CD4-positive, alpha-beta T cell treated with Interleukin-6 at 100 ng/mL for 8 hours (primary cell): ENCODE results near the gene APBB1.
"Not testable (repeated sequence)": the region's sequence is repeated elsewhere in the genome, so short reads cannot be mapped to it uniquely, and the experiment has no call there.

ENCODE experiments used
- DNase-seq: peaks from one replicate; pipeline ENCODE4 v3.0.0-alpha.2; 2020; ENCODE audit warnings: mixed read lengths, low spot score

Gene APBB1

DNA sequence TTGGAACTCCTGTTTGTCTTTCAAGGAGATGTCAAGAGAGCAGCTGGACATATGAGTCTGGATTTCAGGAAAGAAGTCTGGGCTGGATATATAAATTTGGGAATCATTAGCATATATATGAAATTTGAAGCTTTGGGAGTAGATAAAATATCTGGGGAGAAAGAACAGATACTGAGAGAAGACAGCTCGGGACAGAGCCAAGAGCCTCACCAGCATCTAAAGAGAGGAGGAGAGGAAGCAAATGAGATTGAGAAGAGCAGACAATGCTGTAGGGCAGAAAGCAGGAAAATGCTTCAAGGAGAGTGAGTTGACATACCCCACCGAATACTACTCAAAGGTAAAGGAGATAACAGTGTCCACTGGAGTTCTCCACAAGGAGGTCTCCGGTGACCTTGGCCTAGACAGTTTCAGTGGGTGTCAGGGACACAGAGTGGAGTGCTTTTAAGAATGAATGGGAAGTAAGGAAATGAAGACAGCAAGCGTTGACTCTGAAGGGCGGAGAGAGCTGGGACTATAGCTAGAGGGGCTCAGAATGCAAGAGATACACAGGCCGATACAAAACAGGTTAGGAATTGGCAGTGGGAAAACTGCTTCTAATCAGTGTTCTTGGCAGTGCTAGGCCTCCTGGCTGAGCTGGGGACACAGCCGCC is 862 bp downstream of the APBB1 start:
- no peak for DNase-seq

DNA sequence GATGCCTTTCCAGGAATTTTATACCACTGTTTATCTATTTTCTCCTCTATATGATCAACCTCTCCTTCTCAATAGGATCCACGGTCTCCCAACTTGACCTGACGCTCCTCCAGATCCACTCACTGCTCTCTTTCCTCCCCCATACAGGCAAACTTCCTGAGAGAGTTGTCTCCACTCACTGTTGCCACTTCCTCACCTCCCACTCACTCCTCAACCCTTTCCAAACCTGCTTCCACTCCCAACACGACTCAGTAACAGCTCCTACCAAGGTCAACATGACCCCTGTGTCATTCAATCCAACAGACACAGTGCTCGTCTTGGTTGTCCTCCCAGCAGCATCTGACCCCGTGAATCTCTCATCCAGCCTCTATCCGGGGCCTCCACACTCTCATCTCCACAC is 3.1 kb downstream of the APBB1 start:
- no peak for DNase-seq

DNA sequence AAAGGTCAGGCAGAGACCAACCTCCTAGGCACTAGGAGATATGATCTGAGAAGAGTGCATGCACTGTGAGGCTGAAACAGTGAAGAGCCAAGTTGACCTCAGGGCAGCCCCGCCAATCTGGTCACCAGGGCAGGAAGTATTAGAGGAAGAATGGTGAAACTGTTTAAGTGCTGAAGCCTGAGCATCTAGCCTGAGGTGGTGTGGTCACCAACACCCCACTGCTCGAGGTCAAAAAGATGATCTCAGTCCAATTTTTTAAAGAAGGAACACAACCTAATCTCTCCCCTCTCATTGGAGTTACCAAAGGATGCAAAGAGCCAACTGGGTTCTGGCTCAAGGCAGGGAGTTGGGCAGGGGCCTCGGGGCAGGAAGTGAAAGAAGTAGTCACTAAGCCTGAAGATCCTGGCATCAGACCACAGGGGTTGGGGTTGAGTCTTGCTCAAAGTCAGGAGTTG is 4.0 kb downstream of the APBB1 start:
- DNase-seq, result no peak

DNA sequence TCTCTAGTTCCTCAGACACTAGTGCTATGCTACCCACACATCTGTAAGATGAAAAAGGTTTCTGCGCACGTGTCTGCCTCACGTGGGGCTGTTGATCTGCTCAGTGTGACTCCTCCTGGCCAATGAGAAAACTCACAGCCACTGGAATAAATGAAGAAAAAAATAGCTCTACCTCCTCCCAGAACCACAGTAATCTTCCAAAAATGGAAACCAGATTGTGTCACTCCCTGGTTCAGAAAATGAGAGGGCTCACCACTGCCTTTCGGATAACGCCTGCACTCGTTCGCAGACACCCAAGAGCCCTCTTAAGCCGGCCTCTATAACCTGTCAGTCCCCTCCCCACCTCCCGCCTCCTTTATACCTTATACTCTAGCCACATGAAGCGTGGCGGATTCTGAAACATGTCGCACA is 5.1 kb downstream of the APBB1 start:
- DNase-seq, result peak; percentile 75

DNA sequence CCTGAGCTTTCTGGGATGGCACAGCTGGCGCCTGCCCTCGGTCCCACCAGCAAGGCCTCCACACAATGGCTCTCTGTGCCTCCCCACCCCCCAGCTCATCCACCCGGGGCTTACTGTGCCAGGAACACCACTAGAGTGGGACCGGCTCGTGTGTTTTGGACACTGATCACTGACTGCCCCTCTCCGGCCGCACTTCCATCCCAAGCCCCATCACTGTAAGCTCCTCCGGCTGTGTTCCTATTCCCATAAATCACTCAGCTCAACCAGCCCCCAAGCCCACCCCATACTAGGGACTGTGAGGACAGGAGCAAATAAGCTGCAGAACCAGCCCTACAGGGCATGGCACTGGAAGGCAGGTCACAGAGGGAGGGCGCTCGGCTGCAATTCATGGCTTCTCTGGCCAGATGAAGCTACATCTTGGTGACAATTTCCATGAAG is 7.3 kb downstream of the APBB1 start:
- DNase-seq, result no peak

DNA sequence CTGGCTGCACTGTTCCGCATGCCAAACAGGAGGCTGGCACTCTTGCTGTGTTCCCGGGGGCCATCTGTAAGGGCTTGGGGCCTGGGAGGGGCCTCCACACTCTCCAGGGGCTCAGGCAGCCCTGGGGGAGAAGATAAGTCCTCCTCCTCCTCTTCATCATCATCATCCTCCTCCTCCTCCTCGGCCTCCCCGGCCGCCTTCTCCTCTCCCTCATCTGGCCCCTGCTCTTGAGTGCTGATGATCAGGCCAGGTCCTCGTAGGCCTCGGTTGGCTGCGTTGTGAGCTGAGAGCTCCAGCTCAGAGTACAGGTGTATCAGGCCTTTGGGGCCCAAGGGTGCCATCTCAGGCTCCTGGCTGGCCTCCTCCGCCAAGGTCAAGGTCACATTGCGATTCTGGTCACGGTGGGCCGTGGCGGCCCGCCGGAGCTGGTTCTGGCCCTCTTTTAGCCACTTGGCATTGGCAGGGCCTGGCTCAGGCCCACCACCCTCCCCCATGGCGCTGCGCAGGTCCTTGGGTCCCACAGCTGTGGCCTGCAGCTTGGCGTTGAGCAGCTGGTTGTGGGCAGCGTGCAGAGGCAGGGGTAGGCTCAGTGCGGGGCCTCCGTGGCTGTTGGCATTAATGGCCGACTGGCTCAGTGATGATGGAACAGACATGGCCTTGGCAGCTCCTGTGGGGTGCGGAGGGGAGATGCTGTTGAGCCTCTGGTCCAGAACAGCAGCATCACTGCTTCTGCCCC is 8.0 kb downstream of the APBB1 start:
- no peak for DNase-seq

DNA sequence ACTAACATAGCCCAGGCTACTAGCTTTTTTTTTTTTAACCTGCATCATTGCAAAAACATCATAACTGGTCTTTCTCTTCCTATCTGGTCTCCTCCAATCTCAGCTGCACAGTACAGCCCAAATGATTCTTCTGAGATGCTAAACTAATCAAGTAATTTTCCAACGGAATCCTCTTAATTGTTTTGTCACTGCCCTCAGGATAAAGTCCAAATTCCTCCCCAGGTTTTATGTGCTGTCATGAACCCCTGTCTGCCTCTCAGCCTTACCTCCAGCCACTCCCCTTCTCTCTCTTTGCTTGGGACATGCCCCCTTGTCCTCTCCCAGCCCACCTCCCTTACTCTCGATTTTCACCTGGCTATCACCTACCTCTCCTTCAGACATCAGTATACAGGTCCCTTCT is 12.5 kb downstream of the APBB1 start:
- DNase-seq, result no peak

DNA sequence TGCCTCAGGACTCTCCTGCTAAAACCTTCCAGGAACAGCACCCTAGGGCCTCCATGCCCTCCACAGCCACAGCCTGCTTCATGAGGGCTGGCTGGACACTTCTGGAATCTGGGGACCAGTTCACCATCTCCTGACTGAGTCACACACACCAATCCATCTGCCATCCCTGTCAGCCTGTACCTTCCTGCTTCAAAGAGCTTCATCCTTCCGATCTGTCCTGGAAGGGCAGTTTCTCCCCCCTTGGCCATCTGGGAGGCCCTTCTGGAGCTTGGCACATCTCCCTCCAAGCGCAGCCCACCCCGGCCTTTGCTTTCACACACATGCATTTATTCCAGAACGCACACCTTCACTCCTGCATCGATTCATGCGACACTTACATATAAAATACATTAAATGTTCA is 13.0 kb downstream of the APBB1 start:
- DNase-seq, result no peak

DNA sequence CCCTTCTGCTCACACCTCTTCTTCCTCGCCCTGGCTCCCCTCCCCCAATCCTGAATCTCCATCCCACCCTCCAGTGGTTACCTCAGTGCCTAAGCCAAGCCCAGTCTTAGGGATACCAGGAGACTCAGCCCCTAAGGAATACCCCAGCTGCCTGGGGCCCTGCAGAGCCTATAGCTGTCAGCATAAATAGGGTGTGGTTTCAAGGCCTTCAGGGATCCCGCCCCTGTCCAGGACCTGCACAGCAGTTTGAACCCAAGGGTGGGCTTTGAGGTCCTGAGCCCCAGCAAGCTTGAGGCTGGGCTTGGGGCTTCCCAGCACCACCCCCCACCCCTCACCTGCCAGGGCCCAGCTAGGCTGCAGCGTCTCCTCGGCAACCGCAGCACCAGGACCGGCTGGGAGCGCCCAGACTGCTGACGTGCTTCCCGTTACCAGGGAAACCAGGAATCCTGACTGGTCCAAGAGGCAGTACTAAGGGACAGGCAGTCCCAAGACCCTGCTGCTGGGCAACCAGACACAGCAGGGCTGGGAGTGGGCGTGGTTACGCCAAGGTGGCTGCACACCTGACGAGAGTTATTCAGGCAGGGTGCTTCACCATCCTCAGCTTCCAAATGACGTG is 13.7 kb downstream of the APBB1 start:
- no peak for DNase-seq

DNA sequence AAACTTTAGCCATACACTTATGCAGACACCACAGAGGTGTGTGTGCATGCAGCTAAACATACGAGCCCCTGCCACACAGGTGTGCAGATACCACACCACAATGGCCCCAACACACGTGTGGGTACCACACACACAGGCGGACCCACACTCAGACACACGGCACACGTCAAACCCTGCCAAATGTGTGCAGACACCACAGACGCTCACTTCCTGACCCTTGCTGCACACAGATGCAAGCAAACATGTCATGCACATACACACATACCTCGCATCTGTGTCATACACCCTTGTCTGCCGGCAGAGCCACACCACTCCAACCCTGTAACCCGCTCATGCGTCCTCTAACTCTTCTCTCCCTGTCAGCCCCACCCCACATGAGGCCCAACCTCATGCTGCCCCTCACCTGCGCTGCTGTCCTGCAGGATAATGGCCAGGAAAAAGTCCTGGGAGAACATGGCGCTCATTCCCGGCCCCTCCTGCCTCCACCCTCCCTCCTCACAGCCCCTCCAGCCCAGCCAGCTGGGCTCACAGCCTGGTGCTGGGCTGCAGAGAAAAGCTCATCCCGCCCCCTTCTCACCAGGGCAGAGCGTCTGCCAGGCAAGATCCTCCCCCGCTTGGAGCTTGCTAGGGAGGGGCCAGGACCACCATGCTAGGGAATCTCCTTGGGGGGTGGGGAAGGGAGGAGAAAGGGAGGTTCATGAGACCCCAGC is 14.4 kb downstream of the APBB1 start:
- DNase-seq, result peak; percentile 43

DNA sequence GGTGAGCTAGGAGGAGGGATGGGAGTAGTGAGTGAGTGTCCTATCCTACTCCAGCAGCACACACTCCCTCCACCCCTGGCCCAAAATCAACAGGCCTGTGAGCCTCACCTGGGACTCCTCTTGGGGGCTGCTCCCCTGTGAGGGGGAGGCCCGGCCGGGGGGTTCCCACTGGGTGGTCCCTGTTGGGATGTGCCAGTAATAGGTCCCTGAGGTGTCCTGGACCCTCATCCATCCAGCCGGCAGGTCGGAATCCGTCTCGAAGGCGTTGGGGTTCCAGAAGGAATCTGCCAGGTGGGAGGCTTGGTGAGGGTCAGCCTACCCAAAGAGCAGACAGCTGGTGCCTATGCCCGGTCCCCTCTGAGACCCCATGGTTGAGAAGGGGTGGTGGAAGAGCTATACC is 15.4 kb downstream of the APBB1 start:
- DNase-seq, result no peak

DNA sequence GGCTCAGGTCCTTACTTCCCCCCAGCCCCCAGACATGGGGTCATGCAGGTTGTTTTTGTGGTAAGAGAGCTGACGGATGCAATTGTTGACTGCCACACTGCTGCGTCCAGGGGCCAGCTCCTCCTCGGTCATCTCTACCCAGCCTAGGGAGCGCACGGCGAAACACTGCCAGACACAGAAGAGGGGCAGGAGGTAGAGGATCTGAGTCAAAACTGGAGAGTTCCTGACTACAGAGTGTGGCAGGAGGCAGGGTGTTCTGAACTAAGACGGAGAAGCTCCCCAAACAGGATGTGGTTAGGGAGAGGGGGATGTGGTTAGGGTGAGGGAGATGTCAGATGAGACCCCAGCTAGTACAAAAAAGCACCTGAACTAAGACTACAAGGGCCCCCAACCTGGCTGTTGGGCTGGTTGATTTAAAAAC is 16.3 kb downstream of the APBB1 start:
- peak; percentile 92 for DNase-seq

DNA sequence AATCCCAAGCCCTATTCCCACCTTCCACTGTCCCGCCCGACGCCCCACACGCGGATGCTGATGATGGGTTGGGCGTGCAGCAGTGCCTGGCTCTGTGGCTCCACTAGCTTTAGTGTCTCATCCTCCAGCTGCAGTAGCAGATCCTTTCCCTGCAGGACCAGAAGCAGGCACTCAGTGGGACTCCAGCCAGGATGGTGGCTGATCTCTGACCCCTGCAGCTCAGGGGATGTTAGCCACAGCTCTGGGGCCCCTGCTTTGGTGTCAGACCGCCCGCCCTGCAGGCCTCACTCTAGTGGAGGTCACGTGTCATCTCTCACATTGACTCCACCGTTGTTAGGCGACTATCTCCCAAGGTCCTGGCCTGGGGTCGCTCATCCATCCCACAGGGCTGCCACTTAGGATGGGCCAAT is 16.8 kb downstream of the APBB1 start:
- DNase-seq, result no peak

DNA sequence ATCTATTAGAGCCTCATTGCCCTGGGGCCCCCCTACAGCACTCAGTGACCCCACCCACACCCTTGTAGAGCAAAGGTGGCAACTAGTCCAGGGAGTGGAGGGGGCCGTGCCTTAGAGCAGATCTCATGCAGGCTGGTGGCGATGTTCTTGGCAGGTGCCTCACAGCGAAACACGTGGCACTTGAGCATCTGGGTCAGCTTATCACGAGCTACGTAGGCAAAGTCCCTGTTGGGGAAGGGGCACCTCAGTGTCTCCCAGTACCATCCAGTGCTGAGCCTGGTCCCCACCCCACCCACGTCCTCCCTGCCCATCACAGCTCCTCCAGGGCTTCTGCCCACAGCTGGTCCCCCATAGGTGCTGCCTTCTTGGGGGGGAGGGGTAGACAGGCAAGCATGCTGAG is 17.4 kb downstream of the APBB1 start:
- DNase-seq, result no peak

DNA sequence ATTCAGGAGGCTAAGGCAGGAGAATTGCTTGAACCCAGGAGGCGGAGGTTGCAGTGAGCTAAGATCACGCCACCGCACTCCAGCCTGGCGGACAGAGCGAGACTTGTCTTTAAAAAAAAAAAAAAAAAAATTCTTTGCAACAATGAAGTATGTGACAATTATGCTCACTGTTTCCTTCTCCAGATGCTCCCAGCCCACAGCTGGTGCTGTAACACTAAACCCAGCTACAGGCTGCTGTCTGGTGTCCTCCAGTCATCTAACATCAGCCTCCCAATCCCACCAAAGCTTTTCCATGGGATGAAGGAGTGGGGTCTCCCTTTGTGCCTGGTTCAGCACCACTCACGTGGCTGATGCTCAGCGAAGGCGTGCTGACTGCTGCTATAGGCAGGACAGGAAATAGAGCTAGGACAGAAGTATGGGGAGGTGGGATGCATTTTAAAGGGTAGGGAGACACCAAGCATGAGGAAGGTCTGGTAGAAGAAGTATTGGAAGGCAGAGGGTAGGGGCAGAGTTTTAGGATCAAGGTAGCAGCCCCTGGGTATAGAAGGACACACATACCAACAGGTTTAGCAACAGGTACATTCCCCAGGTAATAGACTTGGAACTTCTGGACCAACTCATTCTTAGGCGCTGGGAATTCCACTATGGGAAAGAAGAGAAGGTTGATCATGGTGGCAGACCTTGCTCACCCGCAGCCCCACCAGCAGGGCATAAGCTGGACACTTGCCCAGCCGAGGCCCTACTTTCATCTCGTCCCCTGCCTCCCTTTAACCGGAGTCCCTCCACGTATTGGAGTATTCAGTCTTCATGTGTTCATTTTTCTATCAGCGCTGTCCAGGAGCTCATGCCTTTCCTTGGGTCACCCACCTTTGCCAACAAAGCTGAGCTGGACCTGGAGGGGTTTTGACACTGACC is 18.2 kb downstream of the APBB1 start:
- no peak for DNase-seq

DNA sequence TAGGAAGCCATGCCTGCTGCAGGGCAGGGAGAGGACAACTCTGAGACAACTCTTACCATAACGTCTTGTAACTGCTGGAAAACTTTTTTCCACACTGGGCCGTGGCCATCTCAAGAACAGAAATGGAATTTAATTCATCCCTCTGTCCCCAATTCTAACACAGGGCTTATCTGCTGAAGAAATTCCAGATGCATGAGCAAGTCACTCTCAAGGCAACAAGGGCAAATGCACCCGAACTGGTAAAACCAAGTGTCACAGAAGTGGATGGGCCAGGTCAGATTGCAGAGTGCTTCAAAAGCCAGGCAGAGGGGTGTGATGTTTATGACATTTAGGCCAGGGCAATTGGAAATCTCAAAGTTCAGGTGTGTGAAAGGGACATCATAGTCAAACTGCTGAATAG is 21.3 kb downstream of the APBB1 start:
- DNase-seq, result no peak

DNA sequence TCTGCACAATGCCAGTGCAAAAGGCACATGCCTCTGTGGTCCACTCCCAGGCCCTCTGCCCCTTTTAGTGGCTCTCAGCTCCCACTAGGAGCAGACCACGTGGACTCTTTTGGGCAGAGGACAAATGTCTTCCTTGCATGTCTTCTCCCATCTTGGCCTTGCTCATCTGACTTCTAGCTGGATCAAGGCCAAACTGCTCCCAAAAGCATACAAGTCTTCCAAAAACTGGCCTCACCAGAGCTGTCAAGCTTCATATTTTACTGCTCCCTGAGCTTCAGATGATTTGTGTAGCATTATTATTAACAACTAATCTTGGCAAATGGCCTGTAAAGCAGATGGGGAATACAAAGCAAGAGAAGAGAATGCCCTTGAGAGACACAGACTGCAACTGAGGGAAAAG is 21.7 kb downstream of the APBB1 start:
- no peak for DNase-seq

DNA sequence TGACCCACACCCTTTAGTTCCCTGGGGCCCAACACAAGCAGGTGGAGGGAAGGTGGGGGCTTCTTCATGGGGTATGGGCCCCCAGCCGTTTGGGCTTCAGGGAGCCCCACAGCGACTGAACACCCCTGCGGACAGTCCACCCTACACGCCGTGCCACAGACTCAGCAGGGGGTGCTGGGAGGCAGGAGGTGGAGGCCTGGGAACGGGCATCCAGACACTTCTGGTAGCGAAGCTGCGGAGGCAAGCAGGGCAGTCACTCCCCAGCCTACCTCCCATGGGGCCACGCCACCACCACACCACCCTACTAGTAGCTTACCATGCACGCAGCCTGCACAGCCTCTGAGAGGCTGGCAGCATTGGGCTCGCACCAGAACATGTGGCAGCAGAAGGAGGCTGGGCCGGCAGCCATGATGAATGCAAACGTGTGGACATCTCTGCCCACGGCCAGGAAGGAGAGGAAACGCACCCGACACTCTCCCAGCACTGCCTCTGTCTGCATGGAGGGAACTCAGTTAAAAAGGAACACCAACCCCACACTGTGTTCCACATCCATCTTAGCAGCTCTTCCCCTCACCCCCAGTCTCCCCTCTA is 23.3 kb downstream of the APBB1 start:
- no peak for DNase-seq

DNA sequence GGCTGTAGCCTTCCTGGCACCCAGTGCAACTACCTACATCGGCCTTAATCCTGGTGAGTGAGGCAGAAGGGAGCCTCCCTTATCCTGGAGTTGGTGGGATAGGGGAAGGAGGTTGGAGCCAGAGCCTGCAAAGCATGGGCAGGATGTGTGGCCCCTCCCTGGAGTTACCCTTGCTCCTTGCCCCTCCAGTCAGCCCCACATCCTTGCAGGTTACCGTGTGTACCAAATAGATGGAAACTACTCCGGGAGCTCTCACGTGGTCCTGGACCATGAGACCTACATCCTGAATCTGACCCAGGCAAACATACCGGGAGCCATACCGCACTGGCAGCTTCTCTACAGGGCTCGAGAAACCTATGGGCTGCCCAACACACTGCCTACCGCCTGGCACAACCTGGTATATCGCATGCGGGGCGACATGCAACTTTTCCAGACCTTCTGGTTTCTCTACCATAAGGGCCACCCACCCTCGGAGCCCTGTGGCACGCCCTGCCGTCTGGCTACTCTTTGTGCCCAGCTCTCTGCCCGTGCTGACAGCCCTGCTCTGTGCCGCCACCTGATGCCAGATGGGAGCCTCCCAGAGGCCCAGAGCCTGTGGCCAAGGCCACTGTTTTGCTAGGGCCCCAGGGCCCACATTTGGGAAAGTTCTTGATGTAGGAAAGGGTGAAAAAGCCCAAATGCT is 24.8 kb downstream of the APBB1 start:
- DNase-seq, result no peak

DNA sequence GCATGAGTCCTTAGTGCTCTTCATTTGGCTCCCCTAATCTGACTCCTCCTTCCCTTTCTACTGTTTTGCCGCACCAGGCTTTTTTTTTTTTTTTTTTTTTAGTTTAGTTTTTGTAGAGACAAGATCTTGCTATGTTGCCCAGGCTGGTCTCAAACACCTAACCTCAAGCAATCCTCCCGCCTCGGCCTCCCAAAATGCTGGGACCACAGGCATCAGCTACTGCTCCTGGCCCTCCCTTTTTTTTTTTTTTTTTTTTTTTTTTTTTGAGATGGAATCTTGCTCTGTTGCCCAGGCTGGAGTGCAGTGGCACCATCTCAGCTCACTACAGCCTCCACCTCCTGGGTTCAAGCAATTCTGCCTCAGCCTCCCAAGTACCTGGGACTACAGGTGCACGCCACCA is 26.6 kb downstream of the APBB1 start:
- not testable (repeated sequence) for DNase-seq
